Measurements from ENCODE around the gene MTIF2. TPM values are rescaled to one million over a fixed set of nuclear protein-coding genes. Genes with fewer than 3 reads are reported as not detected.
"Not testable (repeated sequence)": the region's sequence is repeated elsewhere in the genome, so short reads cannot be mapped to it uniquely, and the experiment has no call there.

Gene MTIF2
- total and polyA plus RNA-seq, 2 donors (not counting 3 experiments of a cell fraction or from before 2014, with no cell fraction given) = 9.3 to 26.9 TPM

GRCh38 chr2:55196526-55196925, 72.5 kb downstream of the MTIF2 start:
- Histone ChIP-seq H3K4me2 (ENCODE audit: insufficient read depth, low read length) (no peak overlapping the region), H3K4me3 (replicated peaks in 1 of 3; ENCODE audit: insufficient read depth in 1 of 3, low read depth in 1 of 3, low read length in 3 of 3) (no peak overlapping the region), H3K9me3 (replicated peaks; ENCODE audit: control insufficient read depth, insufficient read depth, low read length) (no peaks in the 10 kb centered on the region), H3K9ac (replicated peaks; ENCODE audit: extremely low read depth, insufficient read depth, low read length) (no peak overlapping the region), H3K4me1 (ENCODE audit: control insufficient read depth, extremely low read depth, insufficient read depth, low read length) (no peaks in the 10 kb centered on the region), H3K36me3 (ENCODE audit: control insufficient read depth in 2 of 2, extremely low read depth in 1 of 2, insufficient read depth in 2 of 2, low read length in 2 of 2) (peaks cover 0 to 2% of the 10 kb centered on the region in 2 experiments), H3K27ac (ENCODE audit: insufficient read depth, low read depth, low read length) (no peak overlapping the region), H3K79me2 (ENCODE audit: control insufficient read depth, insufficient read depth, low read length) (no peaks in the 10 kb centered on the region), H3K27me3 (ENCODE audit: control insufficient read depth in 2 of 2, insufficient read depth in 2 of 2, low read length in 2 of 2) (no peaks in the 10 kb centered on the region), H4K20me1 (replicated peaks; ENCODE audit: control insufficient read depth, extremely low read depth, insufficient read depth, low read length) (no peaks in the 10 kb centered on the region), H2AFZ (ENCODE audit: low read depth, low read length) (no peak overlapping the region), H3K9me1 (replicated peaks; ENCODE audit: control insufficient read depth, extremely low read depth, insufficient read depth, low read length) (no peaks in the 10 kb centered on the region)
- FAIRE-seq (no peak), DNase-seq (ENCODE audit: low read depth, low spot score) (no peak)
- TF ChIP-seq GATA2 (IDR thresholded peaks at IDR 0.05; ENCODE audit: insufficient read depth, insufficient read length, low read depth, low read length) (no peak), EZH2 (IDR thresholded peaks at IDR 0.05; ENCODE audit: borderline replicate concordance, low read depth, low read length, severe bottlenecking) (no peak), POLR2AphosphoS5 (IDR thresholded peaks at IDR 0.05; ENCODE audit: insufficient read depth, low read depth, low read length) (no peak), CTCF (IDR thresholded peaks at IDR 0.05; ENCODE audit: extremely low read depth in 1 of 2, insufficient read depth in 1 of 2, low read depth in 1 of 2, low read length in 2 of 2) (no peak), MAX (IDR thresholded peaks at IDR 0.05; ENCODE audit: insufficient read depth, insufficient read length) (no peak), MYC (IDR thresholded peaks at IDR 0.05; ENCODE audit: low read depth, low read length) (no peak), POLR2A (IDR thresholded peaks at IDR 0.05; ENCODE audit: low read depth, low read length) (no peak), FOS (IDR thresholded peaks at IDR 0.05; ENCODE audit: borderline replicate concordance, insufficient read depth, low read length) (no peak), JUN (IDR thresholded peaks at IDR 0.05; ENCODE audit: borderline replicate concordance, insufficient read depth, insufficient read length, low read depth) (no peak)
- ChIA-PET CTCF (no interaction called here), POLR2A (no interaction called here)
- BruUV-seq (replicated peaks) = no TSS peak
- intact Hi-C loops (cut with micrococcal nuclease) = no loop called here
- dilution Hi-C loops (cut with MboI; ENCODE audit: extremely low pct_ligation_motif_present, low sequenced_read_pairs) = no loop called here

DNA sequence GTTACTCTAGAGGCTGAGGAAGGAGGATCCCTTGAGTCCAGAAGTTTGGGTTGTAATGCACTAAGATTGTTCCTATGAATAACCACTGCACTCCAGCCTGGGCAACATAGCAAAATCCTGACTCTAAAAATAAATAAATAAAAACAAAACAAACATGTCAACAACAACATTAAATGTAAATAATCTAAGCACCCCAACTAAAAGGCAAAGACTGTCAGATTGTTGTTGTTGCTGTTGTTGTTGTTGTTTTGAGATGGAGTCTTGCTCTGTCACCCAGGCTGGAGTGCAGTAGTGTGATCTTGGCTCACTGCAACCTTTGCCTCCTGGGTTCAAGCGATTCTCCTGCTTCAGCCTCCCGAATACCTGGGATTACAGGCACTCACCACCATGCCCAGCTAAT, 77.1 kb downstream of the MTIF2 start:
- H4K20me1 ChIP-seq (replicated peaks; ENCODE audit: control insufficient read depth, extremely low read depth, insufficient read depth, low read length); intact Hi-C loops (cut with micrococcal nuclease); DNase-seq (ENCODE audit: low read depth, low spot score); H3K79me2 ChIP-seq (ENCODE audit: control insufficient read depth, insufficient read depth, low read length); POLR2A ChIA-PET; H3K36me3 ChIP-seq (ENCODE audit: control insufficient read depth in 2 of 2, extremely low read depth in 1 of 2, insufficient read depth in 2 of 2, low read length in 2 of 2); H3K27ac ChIP-seq (ENCODE audit: insufficient read depth, low read depth, low read length); H3K9me1 ChIP-seq (replicated peaks; ENCODE audit: control insufficient read depth, extremely low read depth, insufficient read depth, low read length); H3K4me3 ChIP-seq (replicated peaks in 1 of 3; ENCODE audit: insufficient read depth in 1 of 3, low read depth in 1 of 3, low read length in 3 of 3); CTCF ChIA-PET; dilution Hi-C loops (cut with MboI; ENCODE audit: extremely low pct_ligation_motif_present, low sequenced_read_pairs); BruUV-seq (replicated peaks); H3K9ac ChIP-seq (replicated peaks; ENCODE audit: extremely low read depth, insufficient read depth, low read length); FAIRE-seq; H2AFZ ChIP-seq (ENCODE audit: low read depth, low read length); H3K4me1 ChIP-seq (ENCODE audit: control insufficient read depth, extremely low read depth, insufficient read depth, low read length); H3K9me3 ChIP-seq (replicated peaks; ENCODE audit: control insufficient read depth, insufficient read depth, low read length); H3K27me3 ChIP-seq (ENCODE audit: control insufficient read depth in 2 of 2, insufficient read depth in 2 of 2, low read length in 2 of 2); H3K4me2 ChIP-seq (ENCODE audit: insufficient read depth, low read length): not testable (repeated sequence)

DNA sequence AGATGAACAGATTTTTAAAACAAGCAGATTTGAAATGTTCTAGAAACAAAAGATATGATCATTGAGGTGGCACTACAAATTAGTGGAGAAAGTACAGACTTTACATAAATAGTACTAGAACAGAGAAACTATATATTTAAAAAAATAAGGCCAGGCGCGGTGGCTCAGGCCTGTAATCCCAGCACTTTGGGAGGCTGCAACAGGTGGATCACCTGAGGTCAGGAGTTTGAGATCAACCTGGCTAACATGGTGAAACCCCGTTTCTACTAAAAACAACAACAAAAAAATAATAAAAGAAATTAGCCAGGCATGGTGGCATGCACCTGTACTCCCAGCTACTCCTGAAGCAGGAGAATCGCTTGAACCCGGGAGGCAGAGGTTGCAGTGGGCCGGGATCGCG, 82.2 kb downstream of the MTIF2 start:
- H3K4me2 ChIP-seq (ENCODE audit: insufficient read depth, low read length); BruUV-seq (replicated peaks); H4K20me1 ChIP-seq (replicated peaks; ENCODE audit: control insufficient read depth, extremely low read depth, insufficient read depth, low read length); dilution Hi-C loops (cut with MboI; ENCODE audit: extremely low pct_ligation_motif_present, low sequenced_read_pairs); DNase-seq (ENCODE audit: low read depth, low spot score); H3K27me3 ChIP-seq (ENCODE audit: control insufficient read depth in 2 of 2, insufficient read depth in 2 of 2, low read length in 2 of 2); H3K36me3 ChIP-seq (ENCODE audit: control insufficient read depth in 2 of 2, extremely low read depth in 1 of 2, insufficient read depth in 2 of 2, low read length in 2 of 2); H3K9me3 ChIP-seq (replicated peaks; ENCODE audit: control insufficient read depth, insufficient read depth, low read length); H3K9ac ChIP-seq (replicated peaks; ENCODE audit: extremely low read depth, insufficient read depth, low read length); H3K4me3 ChIP-seq (replicated peaks in 1 of 3; ENCODE audit: insufficient read depth in 1 of 3, low read depth in 1 of 3, low read length in 3 of 3); FAIRE-seq; intact Hi-C loops (cut with micrococcal nuclease); H3K4me1 ChIP-seq (ENCODE audit: control insufficient read depth, extremely low read depth, insufficient read depth, low read length); H2AFZ ChIP-seq (ENCODE audit: low read depth, low read length); H3K9me1 ChIP-seq (replicated peaks; ENCODE audit: control insufficient read depth, extremely low read depth, insufficient read depth, low read length); H3K27ac ChIP-seq (ENCODE audit: insufficient read depth, low read depth, low read length); POLR2A ChIA-PET; H3K79me2 ChIP-seq (ENCODE audit: control insufficient read depth, insufficient read depth, low read length): not testable (repeated sequence)
- CTCF ChIA-PET = interaction anchor here (1.3 to 2.7 kb wide), 2 partner anchors 9 to 12 kb away, joined by 6 to 14 read pairs; no protein-coding TSS in a partner anchor
